H1 (cell line): Measurements from ENCODE around the gene PPP1R3C. TPM values are rescaled to one million over a fixed set of nuclear protein-coding genes. Genes with fewer than 3 reads are reported as not detected.

Experiments
- CTCF ChIA-PET: fragments of 300-600 bp; sonication (Branson Sonifier 250); formaldehyde crosslinking; loops from one replicate; lab custom pipeline; 2021; ENCODE audit not compliant: partially characterized antibody; lab: Charles Lee
- POLR2A ChIA-PET: fragments of 300-600 bp; sonication (Branson Sonifier 250); formaldehyde crosslinking; loops from one replicate; lab custom pipeline; 2021; ENCODE audit warnings: inconsistent platforms; ENCODE audit not compliant: partially characterized antibody; lab: Charles Lee
- DNase-seq, 2 experiments: peaks; one replicate each; pipeline versions ENCODE4 v3.0.0 to v3.0.0-alpha.2; 2010 to 2022; ENCODE audit warnings: low spot score in 2 of 2, low read depth in 1 of 2, mixed read lengths in 1 of 2
- FAIRE-seq: peaks from 2 replicates; lab custom pipeline; 2011; peaks lifted over from hg19 to GRCh38; lab: Jason Lieb, UNC
- H2AFZ ChIP-seq: 2 replicates; pipeline ENCODE4 v1.8.1; 2012; ENCODE audit warnings: low read length, inconsistent platforms
- H2AK5ac ChIP-seq: 2 replicates; pipeline ENCODE4 v1.6.1; 2013; ENCODE audit warnings: low read depth, low read length
- H2BK120ac ChIP-seq: replicated peaks from 2 replicates; pipeline ENCODE3; 2013; ENCODE audit warnings: low read depth, low read length, inconsistent platforms
- H2BK12ac ChIP-seq: 2 replicates; pipeline ENCODE4 v1.6.1; 2013; ENCODE audit warnings: low read depth, low read length
- H2BK15ac ChIP-seq: 2 replicates; pipeline ENCODE4 v1.6.1; 2013; ENCODE audit warnings: low read length
- H2BK20ac ChIP-seq: 2 replicates; pipeline ENCODE4 v1.6.1; 2013; ENCODE audit warnings: low read length
- H2BK5ac ChIP-seq: 2 replicates; pipeline ENCODE4 v1.6.1; 2013; ENCODE audit warnings: low read depth, low read length
- H3K14ac ChIP-seq: 2 replicates; pipeline ENCODE4 v1.6.1; 2013; ENCODE audit warnings: inconsistent platforms; ENCODE audit not compliant: insufficient read length
- H3K18ac ChIP-seq: 2 replicates; pipeline ENCODE4 v1.6.1; 2013; ENCODE audit warnings: low read length; ENCODE audit errors: extremely low read depth
- H3K23ac ChIP-seq: 2 replicates; pipeline ENCODE4 v1.6.1; 2013; ENCODE audit warnings: inconsistent platforms; ENCODE audit not compliant: insufficient read length
- H3K23me2 ChIP-seq: 2 replicates; pipeline ENCODE4 v1.6.1; 2013; ENCODE audit warnings: low read depth, low read length
- H3K27ac ChIP-seq: 2 replicates; pipeline ENCODE4 v1.6.1; 2011; ENCODE audit warnings: low read depth, low read length, inconsistent platforms
- H3K27me3 ChIP-seq, 4 experiments: replicated peaks in 1 of 4; 1 replicate in 1 of 4; 2 replicates in 3 of 4; pipeline versions ENCODE4 v1.6.1 to v1.8.1; 2011 to 2013; ENCODE audit warnings: low read length in 3 of 4, mild to moderate bottlenecking in 3 of 4, inconsistent platforms in 2 of 4, mixed read lengths in 2 of 4, moderate library complexity in 1 of 4; ENCODE audit not compliant: control insufficient read depth in 3 of 4, insufficient read depth in 3 of 4; ENCODE audit errors: extremely low read depth in 1 of 4
- H3K36me3 ChIP-seq, 4 experiments: 2 replicates each; pipeline versions ENCODE4 v1.6.1 to v1.8.1; 2011 to 2013; ENCODE audit warnings: mild to moderate bottlenecking in 4 of 4, low read length in 3 of 4, moderate library complexity in 2 of 4, control low read depth in 1 of 4, inconsistent platforms in 1 of 4; ENCODE audit not compliant: insufficient read depth in 4 of 4, control insufficient read depth in 2 of 4
- H3K4ac ChIP-seq: replicated peaks from 2 replicates; pipeline ENCODE3; 2013; ENCODE audit warnings: low read length, low read depth, mixed read lengths, inconsistent platforms; ENCODE audit not compliant: insufficient read length
- H3K4me1 ChIP-seq, 4 experiments: replicated peaks in 1 of 4; 1 replicate in 1 of 4; 2 replicates in 3 of 4; pipeline versions ENCODE4 v1.6.1 to v1.8.1; 2011 to 2013; ENCODE audit warnings: low read length in 3 of 4, inconsistent platforms in 2 of 4, mixed read lengths in 1 of 4; ENCODE audit not compliant: insufficient read depth in 4 of 4, control insufficient read depth in 3 of 4
- H3K4me2 ChIP-seq, 2 experiments: 2 replicates each; pipeline versions ENCODE4 v1.6.1 to v1.8.1; 2011 to 2013; ENCODE audit warnings: low read depth in 2 of 2, low read length in 2 of 2, control low read depth in 1 of 2, inconsistent platforms in 1 of 2, mild to moderate bottlenecking in 1 of 2; ENCODE audit not compliant: insufficient read depth in 1 of 2
- H3K4me3 ChIP-seq, 4 experiments: fragments of 200-600, 300-600 bp in 1 of 4; sonication (generic), shearing (Covaris generic), sonication (Bioruptor Twin) in 1 of 4; 2 replicates each; pipeline versions ENCODE4 v1.5.1 to v1.8.1; 2011 to 2016; ENCODE audit warnings: low read length in 4 of 4, low read depth in 3 of 4, control low read depth in 2 of 4, inconsistent platforms in 2 of 4, mild to moderate bottlenecking in 2 of 4, mixed read lengths in 1 of 4, moderate library complexity in 1 of 4; ENCODE audit not compliant: insufficient read depth in 2 of 4; ENCODE audit errors: extremely low read depth in 1 of 4
- H3K56ac ChIP-seq: replicated peaks from 2 replicates; pipeline ENCODE3; 2013; ENCODE audit warnings: low read depth, mild to moderate bottlenecking, mixed read lengths, low read length, inconsistent platforms; ENCODE audit not compliant: insufficient read length
- H3K79me1 ChIP-seq: 2 replicates; pipeline ENCODE4 v1.6.1; 2013; ENCODE audit warnings: low read depth, low read length, control low read depth
- H3K79me2 ChIP-seq, 2 experiments: 2 replicates each; pipeline versions ENCODE4 v1.6.1 to v1.8.1; 2012 to 2013; ENCODE audit warnings: low read length in 2 of 2, mild to moderate bottlenecking in 2 of 2, inconsistent platforms in 1 of 2; ENCODE audit not compliant: insufficient read depth in 2 of 2, control insufficient read depth in 1 of 2
- H3K9ac ChIP-seq, 4 experiments: replicated peaks in 1 of 4; 1 replicate in 1 of 4; 2 replicates in 3 of 4; pipeline versions ENCODE4 v1.6.1 to v1.8.1; 2011 to 2013; ENCODE audit warnings: low read depth in 3 of 4, low read length in 3 of 4, control low read depth in 2 of 4, mild to moderate bottlenecking in 2 of 4, moderate library complexity in 2 of 4, inconsistent platforms in 1 of 4; ENCODE audit errors: extremely low read depth in 1 of 4
- H3K9me3 ChIP-seq, 2 experiments: 2 replicates each; pipeline versions ENCODE4 v1.6.1 to v1.8.1; 2012 to 2013; ENCODE audit warnings: mild to moderate bottlenecking in 2 of 2, moderate library complexity in 2 of 2, control low read depth in 1 of 2, inconsistent platforms in 1 of 2, low read depth in 1 of 2, low read length in 1 of 2, mixed read lengths in 1 of 2; ENCODE audit not compliant: insufficient read depth in 2 of 2
- H4K20me1 ChIP-seq, 2 experiments: replicated peaks in 1 of 2; 2 replicates each; pipeline versions ENCODE3 to v1.8.1; 2011 to 2013; ENCODE audit warnings: inconsistent platforms in 2 of 2, low read length in 2 of 2, mild to moderate bottlenecking in 1 of 2; ENCODE audit not compliant: insufficient read depth in 2 of 2, control insufficient read depth in 1 of 2
- H4K5ac ChIP-seq: 2 replicates; pipeline ENCODE4 v1.6.1; 2013; ENCODE audit warnings: low read length, low read depth, mixed read lengths, inconsistent platforms; ENCODE audit not compliant: insufficient read length
- H4K8ac ChIP-seq: 2 replicates; pipeline ENCODE4 v1.8.0; 2013; ENCODE audit warnings: mild to moderate bottlenecking, moderate library complexity, low read length, inconsistent platforms; ENCODE audit not compliant: insufficient read depth; ENCODE audit errors: extremely low read depth
- H4K91ac ChIP-seq: replicated peaks from 2 replicates; pipeline ENCODE3; 2013; ENCODE audit warnings: low read length, mixed read lengths, inconsistent platforms; ENCODE audit not compliant: insufficient read length
- CBX8 ChIP-seq: fragments of 300-800, 300-1000 bp; sonication (generic); IDR thresholded peaks from 2 replicates; pipeline ENCODE4 v1.7.1; 2016; ENCODE audit warnings: low read depth, low read length, borderline replicate concordance
- E2F6 ChIP-seq: IDR thresholded peaks from 2 replicates; pipeline ENCODE4 v1.6.1; 2012; ENCODE audit warnings: inconsistent platforms
- EGR1 ChIP-seq: IDR thresholded peaks from 2 replicates; pipeline ENCODE4 v1.6.1; 2011; ENCODE audit warnings: low read depth, low read length, borderline replicate concordance
- FOSL1 ChIP-seq: IDR thresholded peaks from 2 replicates; pipeline ENCODE4 v1.6.1; 2011; ENCODE audit warnings: mild to moderate bottlenecking, low read depth, low read length, moderate library complexity; ENCODE audit not compliant: insufficient read depth
- NANOG ChIP-seq: IDR thresholded peaks from 2 replicates; pipeline ENCODE4 v1.6.1; 2011; ENCODE audit warnings: low read length, low read depth, mild to moderate bottlenecking, inconsistent platforms; ENCODE audit not compliant: insufficient read depth, poor library complexity, severe bottlenecking
- RBBP5 ChIP-seq: IDR thresholded peaks from 2 replicates; pipeline ENCODE4 v1.7.1; 2012; ENCODE audit warnings: low read depth, mild to moderate bottlenecking, inconsistent platforms, low read length, moderate library complexity, borderline replicate concordance
- RFX5 ChIP-seq: IDR thresholded peaks from 2 replicates; pipeline ENCODE4 v1.6.1; 2011; ENCODE audit warnings: low read depth, low read length, improper control_type of control experiment, borderline replicate concordance
- RXRA ChIP-seq: IDR thresholded peaks from 2 replicates; pipeline ENCODE4 v1.6.1; 2011; ENCODE audit warnings: low read depth, mild to moderate bottlenecking, low read length, moderate library complexity; ENCODE audit not compliant: insufficient read depth
- SP4 ChIP-seq: IDR thresholded peaks from 2 replicates; pipeline ENCODE4 v1.6.1; 2012; ENCODE audit warnings: low read length, inconsistent platforms
- ZNF274 ChIP-seq: IDR thresholded peaks from 2 replicates; pipeline ENCODE4 v1.7.0; 2012; ENCODE audit warnings: low read length, borderline replicate concordance; ENCODE audit errors: extremely low read depth
- WGBS, 2 experiments: shearing (Covaris generic) in 1 of 2; methylation state at CpG; one replicate each; pipeline versions ENCODE4 v1.1.6 to v1.1.7; 2013 to 2015; ENCODE audit warnings: low lambda C conversion rate in 2 of 2, mixed read lengths in 2 of 2, inconsistent platforms in 1 of 2, low coverage in 1 of 2, missing lambda C conversion rate in 1 of 2; ENCODE audit not compliant: insufficient replicate concordance in 2 of 2, insufficient coverage in 1 of 2, insufficient read length in 1 of 2; ENCODE audit errors: extremely low coverage in 1 of 2, missing lambda C conversion rate in 1 of 2; 5-methylcytosine and 5-hydroxymethylcytosine counted together
- polyA plus RNA-seq, 7 experiments: library from polyadenylated mRNA; depleted of rRNA in 3 of 7; stranded (reverse) in 5 of 7; unstranded in 2 of 7; fragments of >200 nt in 5 of 7; fragments of 200-250 nt in 2 of 7; gene quantifications; 1 replicate in 5 of 7; 2 replicates in 1 of 7; 4 replicates in 1 of 7; pipeline versions ENCODE4 v1.2.1 to v1.2.3, GENCODE V29; 2011 to 2013; ENCODE audit warnings: missing spikeins in 2 of 7, mixed read lengths in 2 of 7
- total RNA-seq: library from RNA; stranded (reverse); fragmentation: NEBNext Ultra II Directional; extraction: Animal tissue kit (Norgen Biotek cat#: 25700); gene quantifications from 2 replicates; pipeline ENCODE4 v1.2.1, GENCODE V29; 2021

Gene PPP1R3C
- total and polyA plus RNA-seq, 2 of the 8 experiments (the other 6 are each of a cell fraction or from before 2014, with no cell fraction given): 1.3 TPM

GRCh38 chr10:91634246-91634645 lies 1.4 kb upstream of the PPP1R3C start:
- TF ChIP-seq RFX5 (no peak), EGR1 (no peak), CBX8 (no peak), ZNF274 (no peak), SP4 (no peak), E2F6 (no peak), NANOG (no peak), FOSL1 (no peak), RXRA (no peak), RBBP5 (no peak)
- TF ChIP-seq, all 59 proteins: peak for 0
- H2BK120ac ChIP-seq: no peak overlapping the region
- H3K9ac ChIP-seq: no peak overlapping the region
- H3K18ac ChIP-seq: no peak overlapping the region
- no peak overlapping the region for H3K56ac ChIP-seq
- no peak overlapping the region for H2BK12ac ChIP-seq
- 82% methylated on average over 5 of the region's 5 CpGs; no CpG with 5 or more reads in 1 of the 2 experiments for WGBS, 2 experiments
- H4K8ac ChIP-seq: no peak overlapping the region
- H4K91ac ChIP-seq: no peak overlapping the region
- no peak overlapping the region for H2BK15ac ChIP-seq
- no peaks in the 10 kb centered on the region for H3K9me3 ChIP-seq
- CTCF ChIA-PET: interaction anchor here (0.9 to 6.4 kb wide), 23 partner anchors 12 to 340 kb away, joined by 3 to 82 read pairs (median 9); no protein-coding TSS in a partner anchor
- H3K27me3 ChIP-seq: peaks cover 3 to 25% (median 20%) of the 10 kb centered on the region in 4 experiments
- H4K5ac ChIP-seq: no peak overlapping the region
- peaks cover 0 to 3% (median 3%) of the 10 kb centered on the region in 4 experiments; a peak in 2 of 7 replicates for H3K4me1 ChIP-seq
- H3K36me3 ChIP-seq: no peaks in the 10 kb centered on the region
- DNase-seq: no peak
- no peak for FAIRE-seq
- no peak overlapping the region for H2AFZ ChIP-seq
- no peak overlapping the region for H3K14ac ChIP-seq
- H3K79me1 ChIP-seq: no peaks in the 10 kb centered on the region
- H3K27ac ChIP-seq: no peak overlapping the region
- POLR2A ChIA-PET: interaction anchor here (0.6 kb wide), 1 partner anchor 757 kb away, joined by 3 read pairs; no protein-coding TSS in a partner anchor
- H2BK5ac ChIP-seq: no peak overlapping the region
- H3K23ac ChIP-seq: no peak overlapping the region
- no peak overlapping the region for H3K4ac ChIP-seq
- no peak overlapping the region; a peak in 1 of 4 replicates for H3K4me2 ChIP-seq
- H2AK5ac ChIP-seq: no peak overlapping the region
- H4K20me1 ChIP-seq: no peaks in the 10 kb centered on the region
- no peaks in the 10 kb centered on the region for H3K79me2 ChIP-seq
- peaks cover 3% of the 10 kb centered on the region; the same call in 1 of the 2 replicates for H3K23me2 ChIP-seq
- no peak overlapping the region for H3K4me3 ChIP-seq
- H2BK20ac ChIP-seq: no peak overlapping the region
